WTC11 (cell line): ENCODE data around the gene IL23A. TPM values are rescaled to one million over a fixed set of nuclear protein-coding genes. Genes with fewer than 3 reads are reported as not detected.

ENCODE experiments used
- ATAC-seq: fragments of 200-7000 bp; cut with Tn5 transposase; 2 replicates; pipeline ENCODE4 v1.10.0; 2021; ENCODE audit warnings: mild to moderate bottlenecking, moderate library complexity
- Bru-seq: library from RNA; stranded (reverse); fragments of 400-500 nt; gene quantifications from one replicate; lab custom pipeline; 2021; lab: Mats Ljungman, UMichigan
- CTCF ChIA-PET: fragments of 300-600 bp; sonication (Branson Sonifier 250); formaldehyde crosslinking; loops from one replicate; lab custom pipeline; 2021; ENCODE audit warnings: antibody characterized with exemption; lab: Charles Lee
- POLR2A ChIA-PET: fragments of 350-600 bp; sonication (Branson Sonifier 250); formaldehyde crosslinking; loops from one replicate; lab custom pipeline; 2021; ENCODE audit warnings: antibody characterized with exemption; lab: Charles Lee
- DNase-seq: peaks from one replicate; pipeline ENCODE4 v3.0.0; 2021; ENCODE audit warnings: low spot score
- H3K27ac Mint-ChIP-seq: 2 replicates; pipeline ENCODE4 v1.8.0; 2021; ENCODE audit warnings: mixed read lengths
- H3K27me3 Mint-ChIP-seq: 2 replicates; pipeline ENCODE4 v1.8.0; 2021; ENCODE audit warnings: low read depth, mild to moderate bottlenecking, moderate library complexity, mixed read lengths
- H3K36me3 Mint-ChIP-seq: 2 replicates; pipeline ENCODE4 v1.8.0; 2021; ENCODE audit warnings: mixed read lengths
- H3K4me1 Mint-ChIP-seq: 2 replicates; pipeline ENCODE4 v1.8.0; 2022; ENCODE audit warnings: mixed read lengths
- H3K4me3 Mint-ChIP-seq: 2 replicates; pipeline ENCODE4 v1.8.0; 2021; ENCODE audit warnings: mild to moderate bottlenecking, moderate library complexity, mixed read lengths
- H3K9me3 Mint-ChIP-seq: 2 replicates; pipeline ENCODE4 v1.8.0; 2021; ENCODE audit warnings: mixed read lengths
- ATF1 ChIP-seq: sonication (generic); formaldehyde crosslinking; IDR thresholded peaks from 2 replicates; pipeline ENCODE4 v1.8.1; 2023; ENCODE audit warnings: mild to moderate bottlenecking, moderate library complexity, missing genetic modification reagents
- ATF6 ChIP-seq: sonication (generic); formaldehyde crosslinking; IDR thresholded peaks from 2 replicates; pipeline ENCODE4 v1.8.1; 2023; ENCODE audit warnings: mild to moderate bottlenecking, missing genetic modification reagents
- E2F1 ChIP-seq: sonication (generic); formaldehyde crosslinking; IDR thresholded peaks from 2 replicates; pipeline ENCODE4 v1.8.0; 2022; ENCODE audit warnings: mild to moderate bottlenecking, missing genetic modification reagents
- ERG ChIP-seq: fragments of 250-450 bp; sonication (Bioruptor Pico); IDR thresholded peaks from 2 replicates; pipeline ENCODE4 v1.8.0; 2021; ENCODE audit warnings: mild to moderate bottlenecking
- ETV6 ChIP-seq: sonication (generic); formaldehyde crosslinking; IDR thresholded peaks from 2 replicates; pipeline ENCODE4 v1.8.1; 2022; ENCODE audit warnings: mild to moderate bottlenecking, missing genetic modification reagents
- GABPB1 ChIP-seq: sonication (generic); formaldehyde crosslinking; IDR thresholded peaks from 2 replicates; pipeline ENCODE4 v1.8.1; 2023; ENCODE audit warnings: mild to moderate bottlenecking, missing genetic modification reagents
- HMGXB4 ChIP-seq: sonication (generic); formaldehyde crosslinking; IDR thresholded peaks from 2 replicates; pipeline ENCODE4 v1.8.1; 2023; ENCODE audit warnings: mild to moderate bottlenecking, moderate library complexity, missing genetic modification reagents
- IRF2 ChIP-seq: sonication (generic); formaldehyde crosslinking; IDR thresholded peaks from 2 replicates; pipeline ENCODE4 v1.8.0; 2022; ENCODE audit warnings: low read depth, missing genetic modification reagents, borderline replicate concordance
- MLX ChIP-seq: sonication (generic); formaldehyde crosslinking; IDR thresholded peaks from 2 replicates; pipeline ENCODE4 v1.8.1; 2023; ENCODE audit warnings: mild to moderate bottlenecking, missing genetic modification reagents, moderate library complexity
- SP1 ChIP-seq: sonication (generic); formaldehyde crosslinking; conservative IDR thresholded peaks from 2 replicates; pipeline ENCODE4 v1.8.1; 2022; ENCODE audit warnings: missing genetic modification reagents
- ZNF219 ChIP-seq: sonication (generic); formaldehyde crosslinking; IDR thresholded peaks from 2 replicates; pipeline ENCODE4 v1.8.0; 2023; ENCODE audit warnings: missing genetic modification reagents, mild to moderate bottlenecking, borderline replicate concordance
- ZNF263 ChIP-seq: sonication (generic); formaldehyde crosslinking; IDR thresholded peaks from 2 replicates; pipeline ENCODE4 v1.8.1; 2022; ENCODE audit warnings: low read depth, mild to moderate bottlenecking, moderate library complexity, missing genetic modification reagents
- ZNF423 ChIP-seq: fragments of 250-450 bp; sonication (Bioruptor Pico); IDR thresholded peaks from 2 replicates; pipeline ENCODE4 v2.1.2; 2022; ENCODE audit warnings: mild to moderate bottlenecking, moderate library complexity
- long read RNA-seq, 3 experiments: library from RNA in 1 of 3; library from capped mRNA in 1 of 3; library from polyadenylated mRNA in 1 of 3; unstranded in 2 of 3; stranded (forward) in 1 of 3; transcript quantifications; one replicate each; pipeline ENCODE4 v2.0.0, GENCODE V29; 2021
- total RNA-seq: library from RNA; stranded (reverse); gene quantifications from 3 replicates; pipeline ENCODE4 v1.2.3, GENCODE V29; 2021
- TF ChIP-seq, protein P1 (sequence below): sonication (generic); formaldehyde crosslinking; IDR thresholded peaks from 2 replicates; pipeline ENCODE4 v1.8.1; 2022; ENCODE audit warnings: mild to moderate bottlenecking, missing genetic modification reagents, moderate library complexity, borderline replicate concordance
- TF ChIP-seq, protein P2 (sequence below): sonication (generic); formaldehyde crosslinking; IDR thresholded peaks from 2 replicates; pipeline ENCODE4 v1.8.1; 2022; ENCODE audit warnings: low read depth, mild to moderate bottlenecking, moderate library complexity, missing genetic modification reagents, borderline replicate concordance
- TF ChIP-seq, protein P3 (sequence below): fragments of 250-450 bp; sonication (Bioruptor Pico); conservative IDR thresholded peaks from 2 replicates; pipeline ENCODE4 v1.9.0; 2021; ENCODE audit warnings: mild to moderate bottlenecking

Gene IL23A, protein sequence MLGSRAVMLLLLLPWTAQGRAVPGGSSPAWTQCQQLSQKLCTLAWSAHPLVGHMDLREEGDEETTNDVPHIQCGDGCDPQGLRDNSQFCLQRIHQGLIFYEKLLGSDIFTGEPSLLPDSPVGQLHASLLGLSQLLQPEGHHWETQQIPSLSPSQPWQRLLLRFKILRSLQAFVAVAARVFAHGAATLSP
- 2.9 to 3.0 TPM (median 2.9 TPM) in 3 replicates for total RNA-seq
- Bru-seq, nascent RNA, result percentile 59 among the genes with signal in this experiment
- long read RNA-seq, experiment 1, partial matches to known transcripts, result 0 of 1 reads
- long read RNA-seq, experiment 1, other reads (novel, unspliced or antisense), result 0 of 1 reads
- long read RNA-seq, experiment 2, partial matches to known transcripts, result 0 of 2 reads
- long read RNA-seq, experiment 2, other reads (novel, unspliced or antisense), result 0 of 2 reads
- long read RNA-seq, experiment 3, transcript IL23A-201 (4 exons, 1,046 nt), result major isoform, 7 of 8 reads
- long read RNA-seq, experiment 3, partial matches to known transcripts, result 0 of 8 reads
- long read RNA-seq, experiment 3, other reads (novel, unspliced or antisense), result 0 of 8 reads

- DNase-seq, result peak; percentile 68
- no peaks in the 10 kb centered on the region for H3K9me3 Mint-ChIP-seq
- TF ChIP-seq E2F1 (no peak), ETV6 (CRISPR knock-in tag) (peak; percentile 55; the same call in 1 of the 2 replicates), ZNF423 (CRISPR knock-in tag) (peak; percentile 94)
- peaks cover 34% of the 10 kb centered on the region for H3K4me1 Mint-ChIP-seq
- peak; percentile 46 for ATAC-seq
- no peaks in the 10 kb centered on the region for H3K27me3 Mint-ChIP-seq
- CTCF ChIA-PET, result interaction anchor here (0.7 to 2.2 kb wide), 9 partner anchors 21 to 298 kb away, joined by 3 to 8 read pairs (median 4); partner anchors contain the start of genes ANKRD52, CNPY2, COQ10A and STAT2
- H3K4me3 Mint-ChIP-seq, result peak within 1 kb of the TSS; percentile 62
- peak within 1 kb of the TSS; percentile 99 for H3K27ac Mint-ChIP-seq
- peaks cover 11% of the 10 kb centered on the region for H3K36me3 Mint-ChIP-seq
- POLR2A ChIA-PET, result interaction anchor here (0.5 to 3.2 kb wide), 7 partner anchors 13 to 150 kb away, joined by 3 to 24 read pairs (median 4); partner anchors contain the start of genes CNPY2, GLS2, RNF41 and STAT2
Observed at GRCh38 chr12:56338308-56339157, at the start of gene IL23A. TSS of gene IL23A (plus strand) at chr12:56338884. CDS start at chr12:56339045, 161 bp downstream.

GRCh38 chr12:56293795-56294194 lies 44.9 kb upstream of the IL23A start:
- ATAC-seq (no peak), DNase-seq (no peak)
- Mint-ChIP-seq H3K27me3 (no peaks in the 10 kb centered on the region), H3K9me3 (no peaks in the 10 kb centered on the region), H3K36me3 (peaks cover 39% of the 10 kb centered on the region), H3K27ac (no peak overlapping the region; the same call in 1 of the 2 replicates), H3K4me3 (no peak overlapping the region), H3K4me1 (peaks cover 12% of the 10 kb centered on the region)
- ChIA-PET POLR2A (interaction anchor here (0.8 kb wide), 1 partner anchor 22 kb away, joined by 3 read pairs; the partner anchor contains the start of gene CNPY2), CTCF (no interaction called here)
- TF ChIP-seq E2F1 (no peak), ZNF219 (CRISPR knock-in tag) (no peak), ATF1 (CRISPR knock-in tag) (no peak), ATF6 (CRISPR knock-in tag) (no peak), HMGXB4 (CRISPR knock-in tag) (no peak), GABPB1 (CRISPR knock-in tag) (no peak), SP1 (CRISPR knock-in tag) (no peak), ZNF263 (CRISPR knock-in tag) (no peak), MLX (no peak), IRF2 (CRISPR knock-in tag) (no peak), ERG (CRISPR knock-in tag) (no peak)
- TF ChIP-seq, protein P1, sequence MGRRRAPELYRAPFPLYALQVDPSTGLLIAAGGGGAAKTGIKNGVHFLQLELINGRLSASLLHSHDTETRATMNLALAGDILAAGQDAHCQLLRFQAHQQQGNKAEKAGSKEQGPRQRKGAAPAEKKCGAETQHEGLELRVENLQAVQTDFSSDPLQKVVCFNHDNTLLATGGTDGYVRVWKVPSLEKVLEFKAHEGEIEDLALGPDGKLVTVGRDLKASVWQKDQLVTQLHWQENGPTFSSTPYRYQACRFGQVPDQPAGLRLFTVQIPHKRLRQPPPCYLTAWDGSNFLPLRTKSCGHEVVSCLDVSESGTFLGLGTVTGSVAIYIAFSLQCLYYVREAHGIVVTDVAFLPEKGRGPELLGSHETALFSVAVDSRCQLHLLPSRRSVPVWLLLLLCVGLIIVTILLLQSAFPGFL (CRISPR knock-in tag), result no peak
- TF ChIP-seq, protein P2, sequence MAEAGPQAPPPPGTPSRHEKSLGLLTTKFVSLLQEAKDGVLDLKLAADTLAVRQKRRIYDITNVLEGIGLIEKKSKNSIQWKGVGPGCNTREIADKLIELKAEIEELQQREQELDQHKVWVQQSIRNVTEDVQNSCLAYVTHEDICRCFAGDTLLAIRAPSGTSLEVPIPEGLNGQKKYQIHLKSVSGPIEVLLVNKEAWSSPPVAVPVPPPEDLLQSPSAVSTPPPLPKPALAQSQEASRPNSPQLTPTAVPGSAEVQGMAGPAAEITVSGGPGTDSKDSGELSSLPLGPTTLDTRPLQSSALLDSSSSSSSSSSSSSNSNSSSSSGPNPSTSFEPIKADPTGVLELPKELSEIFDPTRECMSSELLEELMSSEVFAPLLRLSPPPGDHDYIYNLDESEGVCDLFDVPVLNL (CRISPR knock-in tag), result no peak
- TF ChIP-seq, protein P3, sequence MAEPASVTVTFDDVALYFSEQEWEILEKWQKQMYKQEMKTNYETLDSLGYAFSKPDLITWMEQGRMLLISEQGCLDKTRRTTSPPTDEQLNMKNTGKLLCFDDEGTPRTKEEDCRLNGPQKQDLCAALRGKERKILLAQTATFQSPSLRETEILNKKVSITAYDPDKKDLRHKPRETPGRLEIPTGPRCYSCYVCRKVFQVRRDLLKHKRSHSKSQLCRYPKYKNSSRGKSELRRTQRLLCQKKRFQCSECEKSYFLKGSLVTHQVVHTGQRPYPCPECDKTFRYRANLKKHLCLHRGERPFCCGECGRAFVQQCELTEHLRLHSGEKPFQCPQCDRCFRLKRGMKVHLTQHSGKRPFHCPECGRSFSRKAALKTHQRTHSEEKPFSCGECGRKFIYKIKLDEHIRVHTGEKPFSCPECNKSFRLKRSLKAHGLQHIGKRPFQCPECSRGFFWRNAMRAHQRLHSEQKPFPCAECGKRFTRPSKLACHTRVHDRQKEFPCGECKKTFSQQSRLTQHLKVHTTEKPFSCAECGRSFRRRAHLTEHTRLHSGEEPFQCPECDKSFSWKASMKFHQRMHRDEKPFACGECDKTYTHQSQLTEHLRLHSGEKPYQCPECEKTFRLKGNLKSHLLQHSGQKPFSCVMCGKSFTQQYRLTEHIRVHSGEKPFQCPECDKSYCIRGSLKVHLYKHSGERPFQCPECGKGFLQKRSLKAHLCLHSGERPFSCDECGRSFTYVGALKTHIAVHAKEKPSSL (CRISPR knock-in tag), result no peak
